Measurements from ENCODE around the gene YBX2.
A peak's percentile ranks its signal among the peaks of the same experiment; 100 is the strongest.

Gene YBX2

GRCh38 chr17:7325031-7325528, 30.6 kb upstream of the YBX2 start:
- H3K4me3 ChIP-seq (ENCODE audit: low read length): no peak overlapping the region
- no peak for DNase-seq (ENCODE audit: low read depth, low spot score)

DNA sequence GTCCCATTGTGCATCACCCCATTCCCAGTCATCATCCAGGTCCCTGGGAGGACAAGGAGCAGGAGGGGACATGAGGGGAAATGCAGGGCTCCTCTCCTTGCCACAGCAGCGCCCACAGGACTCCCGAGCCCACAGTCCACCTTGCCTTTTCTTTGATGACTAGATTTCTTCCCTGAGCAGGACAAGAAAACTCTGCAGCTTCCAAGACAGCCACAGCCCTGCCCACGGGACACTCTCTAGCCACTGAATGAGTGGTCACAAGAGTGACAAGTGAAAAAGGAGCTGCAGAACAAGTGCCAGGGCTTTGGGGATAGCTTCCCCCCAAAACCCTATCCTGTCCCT, 30.0 kb upstream of the YBX2 start:
- DNase-seq (ENCODE audit: low read depth, low spot score): no peak
- H3K4me3 ChIP-seq (ENCODE audit: low read length): no peak overlapping the region

GRCh38 chr17:7323731-7324437, 29.4 kb upstream of the YBX2 start:
- no peak overlapping the region for H3K4me3 ChIP-seq (ENCODE audit: low read length)
- DNase-seq (ENCODE audit: low read depth, low spot score): no peak

- no peak overlapping the region for H3K4me3 ChIP-seq (ENCODE audit: low read length)
- DNase-seq (ENCODE audit: low read depth, low spot score): no peak
Measured at GRCh38 chr17:7322520-7323194, 28.2 kb upstream of the YBX2 start.

GRCh38 chr17:7321466-7321865, 27.0 kb upstream of the YBX2 start:
- H3K4me3 ChIP-seq (ENCODE audit: low read length): no peak overlapping the region
- no peak for DNase-seq (ENCODE audit: low read depth, low spot score)

DNA sequence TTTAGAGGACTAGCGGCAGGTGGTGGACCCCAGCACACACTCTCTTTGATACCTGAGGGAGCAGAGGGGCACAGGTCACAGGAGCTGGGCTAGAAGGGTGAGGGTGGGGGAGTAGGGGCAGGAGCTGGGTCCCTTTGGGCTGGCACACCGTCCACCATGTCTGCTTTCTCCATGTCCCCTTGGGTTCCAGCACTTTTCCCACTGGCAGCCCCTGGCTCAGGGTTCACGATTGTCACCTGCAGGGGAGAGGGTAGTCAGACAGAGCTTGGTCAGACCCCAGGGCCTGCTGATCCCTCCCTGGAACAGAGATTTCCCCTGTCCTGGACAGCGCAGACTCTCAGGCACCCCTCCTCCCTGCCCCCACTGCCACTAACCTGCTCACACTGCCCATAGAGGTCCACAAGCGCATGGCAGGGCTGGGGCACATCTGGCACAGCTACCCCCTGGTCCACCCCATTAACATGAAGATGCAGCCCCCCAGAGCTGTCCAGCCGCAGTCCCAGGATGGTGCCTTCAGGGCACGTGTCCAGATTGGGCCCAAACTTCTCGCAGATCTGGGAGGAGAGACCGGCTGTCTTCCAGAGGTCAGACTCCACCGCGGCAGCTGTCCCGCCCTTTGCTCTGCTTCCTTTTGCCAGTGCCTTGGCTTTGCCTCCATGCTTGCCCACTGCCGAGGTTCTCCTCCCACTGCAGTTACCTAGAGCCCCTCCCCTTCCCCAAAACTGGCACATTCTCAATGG, 23.9 kb upstream of the YBX2 start:
- no peak overlapping the region for H3K4me3 ChIP-seq (ENCODE audit: low read length)
- DNase-seq (ENCODE audit: low read depth, low spot score): no peak

GRCh38 chr17:7317161-7317803, 22.8 kb upstream of the YBX2 start:
- no peak for DNase-seq (ENCODE audit: low read depth, low spot score)
- no peak overlapping the region for H3K4me3 ChIP-seq (ENCODE audit: low read length)

- no peak for DNase-seq (ENCODE audit: low read depth, low spot score)
Measured at GRCh38 chr17:7315570-7316235, 21.3 kb upstream of the YBX2 start.

GRCh38 chr17:7314719-7315569, 20.5 kb upstream of the YBX2 start, which contains the start of gene GPS2:
GPS2 (minus strand) TSS chr17:7315360; CDS start chr17:7315052, 308 bp downstream.
- peak; percentile 77 for DNase-seq (ENCODE audit: low read depth, low spot score)
- peak within 1 kb of the TSS; percentile 78 for H3K4me3 ChIP-seq (ENCODE audit: low read length)

More at GRCh38 chr17:7315570-7316235, 21.3 kb upstream of the YBX2 start:
- peak overlapping the region; percentile 78 for H3K4me3 ChIP-seq (ENCODE audit: low read length)

DNA sequence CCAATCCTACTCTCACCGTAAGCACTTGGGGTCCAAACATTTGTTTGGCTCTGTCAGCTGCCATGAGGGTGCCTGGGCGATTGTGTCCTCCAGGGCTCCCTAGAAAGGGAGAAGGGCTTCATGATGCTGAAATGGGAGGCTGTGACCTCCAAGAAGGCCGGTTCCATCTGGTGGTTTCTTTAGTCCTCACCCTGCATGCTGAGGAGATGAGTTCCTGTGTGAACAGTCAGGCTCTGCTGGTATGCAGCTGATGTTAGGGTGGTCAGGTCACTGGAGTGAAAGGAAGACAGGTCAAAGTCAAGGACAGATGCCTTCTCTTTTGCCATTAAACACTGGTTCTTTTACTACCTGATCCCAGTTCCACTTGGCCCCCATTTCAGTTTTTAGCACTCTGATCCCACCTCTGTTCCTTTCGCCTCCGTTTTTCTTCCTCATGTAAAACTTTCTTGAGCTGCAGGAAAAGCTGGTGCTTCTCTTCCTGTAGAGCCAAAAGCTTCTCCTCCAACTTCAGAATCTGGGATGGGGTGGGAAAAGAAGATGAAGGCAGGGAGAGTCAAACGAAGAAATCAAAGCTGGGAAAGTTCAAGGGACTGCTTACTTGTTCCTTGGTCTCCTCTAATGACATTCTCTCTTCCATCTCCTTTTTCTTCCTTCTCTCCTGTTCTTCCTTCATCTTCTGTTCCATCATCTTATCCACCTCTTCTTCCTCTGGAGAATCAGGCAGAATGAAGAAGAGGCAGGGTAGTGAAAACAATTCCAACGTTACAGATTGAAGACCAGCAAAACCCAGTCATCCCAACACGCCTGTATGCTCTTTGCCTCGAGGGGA, 19.7 kb upstream of the YBX2 start:
- DNase-seq (ENCODE audit: low read depth, low spot score): no peak
- H3K4me3 ChIP-seq (ENCODE audit: low read length): peak overlapping the region; percentile 78

- DNase-seq (ENCODE audit: low read depth, low spot score): no peak
Measured at GRCh38 chr17:7313088-7313889, 18.9 kb upstream of the YBX2 start.

DNA sequence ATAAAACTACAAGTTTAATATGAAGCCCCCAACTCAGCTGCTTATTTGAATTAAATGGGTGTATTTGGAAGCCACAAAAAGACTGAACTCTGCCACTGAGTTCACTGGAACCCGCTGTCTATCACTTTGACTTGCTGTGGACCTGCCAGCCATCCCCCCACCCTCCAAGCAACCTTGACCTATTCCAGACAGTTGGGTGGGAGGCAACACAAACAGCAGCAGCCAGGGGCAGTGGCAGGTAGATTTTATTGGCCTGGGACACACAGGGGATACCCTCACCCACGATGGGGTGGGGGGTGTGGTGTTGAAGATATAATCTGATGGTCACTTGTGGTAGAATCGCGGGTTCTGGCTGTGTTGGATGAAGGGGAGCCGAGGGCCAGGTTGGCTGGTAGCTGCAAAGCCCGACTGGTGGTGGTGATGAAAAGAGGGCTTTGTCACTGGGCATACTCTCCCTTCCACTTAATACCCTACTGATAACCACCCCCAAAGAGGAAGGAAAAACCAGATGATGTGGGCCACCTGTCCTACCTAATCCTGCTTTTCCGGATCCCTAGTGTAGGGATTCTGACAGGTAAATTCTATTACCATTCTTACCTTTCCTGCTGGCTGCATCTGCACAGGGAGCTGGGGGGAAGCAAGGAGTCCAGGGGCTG, 18.1 kb upstream of the YBX2 start:
- no peak overlapping the region for H3K4me3 ChIP-seq (ENCODE audit: low read length)

More at GRCh38 chr17:7313088-7313889, 18.9 kb upstream of the YBX2 start:
- no peak overlapping the region for H3K4me3 ChIP-seq (ENCODE audit: low read length)

DNA sequence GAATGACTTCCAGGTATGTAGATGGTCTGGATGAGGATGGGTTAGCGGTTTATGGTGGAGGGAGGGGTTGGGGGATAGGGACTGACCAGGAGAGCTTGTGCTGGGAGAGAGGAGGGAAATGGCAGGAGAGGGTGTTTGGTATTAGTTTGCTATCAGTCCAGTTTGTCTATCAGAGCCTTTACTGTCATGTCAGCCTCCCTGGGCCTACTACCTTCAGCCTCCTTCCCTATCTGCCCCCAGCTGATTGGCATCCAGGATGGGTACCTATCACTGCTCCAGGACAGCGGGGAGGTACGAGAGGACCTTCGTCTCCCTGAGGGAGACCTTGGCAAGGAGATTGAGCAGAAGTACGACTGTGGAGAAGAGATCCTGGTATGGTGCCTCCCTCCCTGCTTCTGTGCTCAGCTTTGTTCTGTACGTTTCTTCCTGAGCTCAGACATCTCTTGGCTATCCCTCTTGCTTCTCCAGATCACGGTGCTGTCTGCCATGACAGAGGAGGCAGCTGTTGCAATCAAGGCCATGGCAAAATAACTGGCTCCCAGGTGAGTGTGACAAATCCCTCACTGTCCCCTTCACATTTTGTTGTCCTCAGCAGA, 16.8 kb upstream of the YBX2 start:
- H3K4me3 ChIP-seq (ENCODE audit: low read length): no peak overlapping the region
- DNase-seq (ENCODE audit: low read depth, low spot score): no peak

More for the DNA sequence above, 18.1 kb upstream of the YBX2 start:
- DNase-seq (ENCODE audit: low read depth, low spot score): no peak

DNA sequence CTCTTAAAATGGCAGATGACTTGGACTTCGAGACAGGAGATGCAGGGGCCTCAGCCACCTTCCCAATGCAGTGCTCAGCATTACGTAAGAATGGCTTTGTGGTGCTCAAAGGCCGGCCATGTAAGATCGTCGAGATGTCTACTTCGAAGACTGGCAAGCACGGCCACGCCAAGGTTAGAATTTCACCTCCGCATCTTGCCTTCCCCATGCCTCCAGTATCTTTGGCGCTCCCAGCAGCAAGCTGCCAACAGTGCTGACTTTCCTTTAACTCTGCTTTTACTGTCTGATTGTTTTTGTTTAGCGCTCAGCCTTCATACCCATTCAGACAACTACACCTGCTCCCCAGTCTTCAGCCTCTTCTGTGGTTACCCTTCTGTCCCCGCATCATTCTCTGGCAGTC, 15.2 kb upstream of the YBX2 start:
- peak overlapping the region; percentile 81 for H3K4me3 ChIP-seq (ENCODE audit: low read length)
- no peak for DNase-seq (ENCODE audit: low read depth, low spot score)

DNA sequence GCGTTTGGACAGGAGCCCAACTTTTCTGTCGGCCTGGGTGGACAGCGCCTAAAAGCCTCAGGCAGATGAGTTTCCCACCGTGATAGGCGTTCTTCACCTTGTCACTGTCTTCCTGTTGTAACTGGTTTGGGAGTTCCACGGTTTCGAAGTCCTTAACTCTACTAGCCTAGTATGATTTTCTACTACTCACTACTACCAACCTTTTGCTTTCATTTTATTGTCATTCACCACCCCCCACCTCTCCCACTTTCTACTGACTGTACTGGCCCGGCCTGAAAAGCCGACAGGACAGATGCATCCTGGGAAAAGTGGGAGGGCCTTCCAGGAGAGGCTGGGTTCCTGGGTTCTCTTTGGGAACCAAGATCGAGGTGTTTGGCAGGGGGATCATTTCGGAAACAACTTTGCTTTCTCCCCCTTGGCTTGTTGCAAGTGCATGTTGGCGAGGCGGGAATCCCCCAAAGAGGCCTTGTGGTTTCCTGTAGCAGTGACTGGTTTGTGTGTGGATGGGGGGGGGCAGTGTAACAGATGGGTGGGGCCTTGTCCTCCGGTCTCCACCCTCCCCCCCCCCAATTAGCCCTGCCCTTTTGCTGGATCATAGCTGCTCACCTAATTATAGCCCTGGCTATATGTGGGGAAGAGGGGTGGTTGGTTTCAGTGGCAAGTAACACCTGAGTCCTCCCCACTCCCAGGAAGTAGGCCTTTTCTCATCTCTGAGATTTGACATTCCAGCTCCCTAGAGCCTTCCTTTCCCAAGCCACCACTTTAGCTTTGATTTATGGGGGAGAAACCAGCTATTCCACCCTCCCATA, 14.4 kb upstream of the YBX2 start:
- peak; percentile 90 for DNase-seq (ENCODE audit: low read depth, low spot score)

More for the DNA sequence above, 14.4 kb upstream of the YBX2 start:
- peak overlapping the region; percentile 81 for H3K4me3 ChIP-seq (ENCODE audit: low read length)

Data from Jurkat, Clone E6-1 (cell line).